GM12878 (cell line): ENCODE data around the gene SUB1. TPM values are rescaled to one million over a fixed set of nuclear protein-coding genes. Genes with fewer than 3 reads are reported as not detected.
A peak's percentile ranks its signal among the peaks of the same experiment; 100 is the strongest.

Experiments
- ATAC-seq: fragments of 200-7000 bp; cut with Tn5 transposase; 3 replicates; pipeline ENCODE4 v1.9.1; 2020; ENCODE audit warnings: mild to moderate bottlenecking, moderate library complexity
- BruUV-seq: library from RNA; stranded (reverse); fragments of 400-500 nt; replicated peaks from 2 replicates; lab custom pipeline; 2021; lab: Mats Ljungman, UMichigan
- CTCF ChIA-PET: fragments of 300-600 bp; sonication (Branson Sonifier 250); formaldehyde crosslinking; extraction: SDS; loops from one replicate; lab custom pipeline; 2021; ENCODE audit warnings: inconsistent platforms; lab: Yijun Ruan, JAX
- POLR2A ChIA-PET: fragments of 350-600 bp; formaldehyde crosslinking; extraction: SDS; loops from one replicate; lab custom pipeline; 2021; ENCODE audit warnings: inconsistent platforms; lab: Charles Lee
- RAD21 ChIA-PET: fragments of 300-600 bp; sonication (Branson Sonifier 250); formaldehyde crosslinking; loops from one replicate; lab custom pipeline; 2023; ENCODE audit warnings: antibody characterized with exemption; ENCODE audit not compliant: unreplicated experiment; lab: Charles Lee
- SMC1A ChIA-PET: fragments of 300-600 bp; sonication (Branson Sonifier 250); formaldehyde crosslinking; loops from one replicate; lab custom pipeline; 2023; ENCODE audit not compliant: unreplicated experiment, uncharacterized antibody; lab: Charles Lee
- DNase-seq: peaks from one replicate; pipeline ENCODE4 v3.0.0-alpha.2; 2011; ENCODE audit warnings: low read depth, low spot score
- FAIRE-seq: peaks from 3 replicates; lab custom pipeline; 2011; peaks lifted over from hg19 to GRCh38; lab: Jason Lieb, UNC
- H2AFZ ChIP-seq: 2 replicates; pipeline ENCODE4 v1.6.0; 2011; ENCODE audit warnings: low read depth, low read length, control low read depth; ENCODE audit not compliant: control insufficient read depth
- H3K27ac ChIP-seq: 2 replicates; pipeline ENCODE4 v1.5.1; 2011; ENCODE audit warnings: control low read depth; ENCODE audit not compliant: control insufficient read depth, insufficient read depth
- H3K27me3 ChIP-seq, 2 experiments: replicated peaks in 1 of 2; 2 replicates each; pipeline versions ENCODE4 v1.6.0 to v1.6.1; 2011; ENCODE audit warnings: low read length in 1 of 2; ENCODE audit not compliant: control insufficient read depth in 2 of 2, insufficient read depth in 2 of 2
- H3K36me3 ChIP-seq, 2 experiments: 2 replicates each; pipeline ENCODE4 v1.5.1; 2011; ENCODE audit warnings: low read length in 1 of 2; ENCODE audit not compliant: control insufficient read depth in 2 of 2, insufficient read depth in 2 of 2
- H3K4me1 ChIP-seq: 2 replicates; pipeline ENCODE4 v1.6.1; 2011; ENCODE audit warnings: mild to moderate bottlenecking, low read length, moderate library complexity, mixed read lengths; ENCODE audit not compliant: control insufficient read depth, insufficient read depth
- H3K4me2 ChIP-seq: 2 replicates; pipeline ENCODE4 v1.6.0; 2011; ENCODE audit warnings: control low read depth; ENCODE audit not compliant: control insufficient read depth, insufficient read depth
- H3K4me3 ChIP-seq: fragments of 200-600 bp; sonication (generic); 2 replicates; pipeline ENCODE4 v1.5.1; 2016
- H3K79me2 ChIP-seq: 2 replicates; pipeline ENCODE4 v1.6.0; 2011; ENCODE audit warnings: low read length; ENCODE audit not compliant: control insufficient read depth, insufficient read depth
- H3K9ac ChIP-seq: 2 replicates; pipeline ENCODE4 v1.8.0; 2011; ENCODE audit warnings: low read length, control low read depth, mixed read lengths; ENCODE audit not compliant: control insufficient read depth, insufficient read depth
- H3K9me3 ChIP-seq: replicated peaks from 3 replicates; pipeline ENCODE4 v1.5.1; 2011; ENCODE audit warnings: mild to moderate bottlenecking, low read length; ENCODE audit not compliant: control insufficient read depth, insufficient read depth
- H4K20me1 ChIP-seq: 2 replicates; pipeline ENCODE4 v1.6.0; 2011; ENCODE audit not compliant: control insufficient read depth, insufficient read depth
- BMI1 ChIP-seq: fragments of 450-650 bp; IDR thresholded peaks from 2 replicates; pipeline ENCODE4 v1.6.1; 2016; ENCODE audit warnings: mild to moderate bottlenecking, moderate library complexity, borderline replicate concordance
- RAD21 ChIP-seq: IDR thresholded peaks from 2 replicates; pipeline ENCODE4 v1.6.1; 2011; ENCODE audit warnings: mild to moderate bottlenecking, low read depth, low read length, moderate library complexity; ENCODE audit not compliant: insufficient read depth
- SRF ChIP-seq, 2 experiments: IDR thresholded peaks; 2 replicates each; pipeline ENCODE4 v1.6.1; 2011; ENCODE audit warnings: low read depth in 2 of 2, low read length in 2 of 2, mild to moderate bottlenecking in 1 of 2, moderate library complexity in 1 of 2
- WGBS: methylation state at CpG from one replicate; pipeline ENCODE4 v1.1.6; 2016; ENCODE audit warnings: low lambda C conversion rate; ENCODE audit not compliant: insufficient replicate concordance, insufficient coverage; ENCODE audit errors: missing lambda C conversion rate; 5-methylcytosine and 5-hydroxymethylcytosine counted together
- in situ Hi-C: fragments of 300-500 bp; cut with MboI; formaldehyde crosslinking; loops from 9 replicates; pipeline ENCODE4 v1.14.3; 2018; ENCODE audit warnings: mixed read lengths
- intact Hi-C: fragments of 100-400 bp; cut with micrococcal nuclease; formaldehyde crosslinking; loops from one replicate; pipeline ENCODE4 v1.14.2; 2022; ENCODE audit not compliant: unreplicated experiment
- polyA plus RNA-seq, 11 experiments: library from polyadenylated mRNA; depleted of rRNA in 4 of 11; unstranded in 6 of 11; stranded (reverse) in 5 of 11; fragments of >200 nt; fragmentation: Nextera tagmentation in 4 of 11; fragmentation: Illumina TruSeq in 1 of 11; extraction: Ambion mirVana in 4 of 11; extraction: Trizol in 1 of 11; gene quantifications; 1 replicate in 1 of 11; 2 replicates in 10 of 11; pipeline versions ENCODE4 v1.2.1 to v1.2.3, GENCODE V29; 2011 to 2016; ENCODE audit warnings: inconsistent platforms in 2 of 11, missing spikeins in 2 of 11, low read depth in 1 of 11
- total RNA-seq, 4 experiments: library from RNA; depleted of rRNA in 3 of 4; stranded (reverse); fragments of >200 nt in 3 of 4; fragmentation: Illumina TruSeq in 1 of 4; extraction: Trizol in 1 of 4; gene quantifications; 2 replicates each; pipeline versions ENCODE4 v1.2.1 to v1.2.3, GENCODE V29; 2013 to 2021
- TF ChIP-seq, protein P1 (sequence below): fragments of 150-350 bp; IDR thresholded peaks from 2 replicates; pipeline ENCODE4 v1.6.1; 2014; ENCODE audit warnings: mild to moderate bottlenecking, low read depth, low read length
- TF ChIP-seq, protein P2 (sequence below): fragments of 450-650 bp; IDR thresholded peaks from 2 replicates; pipeline ENCODE4 v1.6.1; 2017; ENCODE audit warnings: mild to moderate bottlenecking

Gene SUB1
- total and polyA plus RNA-seq, 10 of the 15 experiments (the other 5 are each of a cell fraction or from before 2014, with no cell fraction given), result 468 to 2,785 (median 1,145) TPM

DNA sequence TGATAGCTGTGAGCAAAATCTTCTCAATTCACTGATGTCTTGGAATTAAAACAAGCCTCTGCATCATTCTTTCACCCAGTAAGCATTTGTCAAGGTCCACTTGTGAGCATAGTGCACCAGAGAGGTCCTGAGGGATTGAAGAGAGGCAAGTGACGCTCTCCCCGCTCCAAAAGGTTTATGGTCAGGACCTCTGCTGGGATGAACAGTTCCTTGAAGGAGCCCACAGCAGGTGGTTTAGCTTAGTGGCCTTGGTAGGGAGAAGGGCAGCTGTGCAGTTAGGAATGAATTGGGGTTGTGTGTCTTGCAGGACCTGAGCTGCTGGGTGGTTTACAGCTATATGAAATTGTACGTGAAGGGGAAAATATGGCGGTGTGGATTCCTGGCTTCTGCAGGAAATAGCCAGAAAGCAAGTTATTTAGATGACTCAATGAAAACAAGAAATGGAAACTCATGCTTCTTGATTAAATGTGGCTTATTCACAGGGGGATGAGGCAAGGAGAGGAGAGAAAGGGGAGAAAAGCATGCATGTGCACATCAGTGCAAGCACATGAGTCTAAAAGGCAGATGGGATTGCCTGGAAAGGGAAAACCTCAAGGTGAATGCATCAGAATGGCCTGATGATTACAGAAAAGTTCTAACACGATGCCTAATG, 42.0 kb downstream of the SUB1 start (continued):
- TF ChIP-seq, protein P1, sequence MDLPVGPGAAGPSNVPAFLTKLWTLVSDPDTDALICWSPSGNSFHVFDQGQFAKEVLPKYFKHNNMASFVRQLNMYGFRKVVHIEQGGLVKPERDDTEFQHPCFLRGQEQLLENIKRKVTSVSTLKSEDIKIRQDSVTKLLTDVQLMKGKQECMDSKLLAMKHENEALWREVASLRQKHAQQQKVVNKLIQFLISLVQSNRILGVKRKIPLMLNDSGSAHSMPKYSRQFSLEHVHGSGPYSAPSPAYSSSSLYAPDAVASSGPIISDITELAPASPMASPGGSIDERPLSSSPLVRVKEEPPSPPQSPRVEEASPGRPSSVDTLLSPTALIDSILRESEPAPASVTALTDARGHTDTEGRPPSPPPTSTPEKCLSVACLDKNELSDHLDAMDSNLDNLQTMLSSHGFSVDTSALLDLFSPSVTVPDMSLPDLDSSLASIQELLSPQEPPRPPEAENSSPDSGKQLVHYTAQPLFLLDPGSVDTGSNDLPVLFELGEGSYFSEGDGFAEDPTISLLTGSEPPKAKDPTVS, result no peak
- TF ChIP-seq BMI1, result no peak
- TF ChIP-seq, protein P2, sequence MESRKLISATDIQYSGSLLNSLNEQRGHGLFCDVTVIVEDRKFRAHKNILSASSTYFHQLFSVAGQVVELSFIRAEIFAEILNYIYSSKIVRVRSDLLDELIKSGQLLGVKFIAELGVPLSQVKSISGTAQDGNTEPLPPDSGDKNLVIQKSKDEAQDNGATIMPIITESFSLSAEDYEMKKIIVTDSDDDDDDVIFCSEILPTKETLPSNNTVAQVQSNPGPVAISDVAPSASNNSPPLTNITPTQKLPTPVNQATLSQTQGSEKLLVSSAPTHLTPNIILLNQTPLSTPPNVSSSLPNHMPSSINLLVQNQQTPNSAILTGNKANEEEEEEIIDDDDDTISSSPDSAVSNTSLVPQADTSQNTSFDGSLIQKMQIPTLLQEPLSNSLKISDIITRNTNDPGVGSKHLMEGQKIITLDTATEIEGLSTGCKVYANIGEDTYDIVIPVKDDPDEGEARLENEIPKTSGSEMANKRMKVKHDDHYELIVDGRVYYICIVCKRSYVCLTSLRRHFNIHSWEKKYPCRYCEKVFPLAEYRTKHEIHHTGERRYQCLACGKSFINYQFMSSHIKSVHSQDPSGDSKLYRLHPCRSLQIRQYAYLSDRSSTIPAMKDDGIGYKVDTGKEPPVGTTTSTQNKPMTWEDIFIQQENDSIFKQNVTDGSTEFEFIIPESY, result no peak

DNA sequence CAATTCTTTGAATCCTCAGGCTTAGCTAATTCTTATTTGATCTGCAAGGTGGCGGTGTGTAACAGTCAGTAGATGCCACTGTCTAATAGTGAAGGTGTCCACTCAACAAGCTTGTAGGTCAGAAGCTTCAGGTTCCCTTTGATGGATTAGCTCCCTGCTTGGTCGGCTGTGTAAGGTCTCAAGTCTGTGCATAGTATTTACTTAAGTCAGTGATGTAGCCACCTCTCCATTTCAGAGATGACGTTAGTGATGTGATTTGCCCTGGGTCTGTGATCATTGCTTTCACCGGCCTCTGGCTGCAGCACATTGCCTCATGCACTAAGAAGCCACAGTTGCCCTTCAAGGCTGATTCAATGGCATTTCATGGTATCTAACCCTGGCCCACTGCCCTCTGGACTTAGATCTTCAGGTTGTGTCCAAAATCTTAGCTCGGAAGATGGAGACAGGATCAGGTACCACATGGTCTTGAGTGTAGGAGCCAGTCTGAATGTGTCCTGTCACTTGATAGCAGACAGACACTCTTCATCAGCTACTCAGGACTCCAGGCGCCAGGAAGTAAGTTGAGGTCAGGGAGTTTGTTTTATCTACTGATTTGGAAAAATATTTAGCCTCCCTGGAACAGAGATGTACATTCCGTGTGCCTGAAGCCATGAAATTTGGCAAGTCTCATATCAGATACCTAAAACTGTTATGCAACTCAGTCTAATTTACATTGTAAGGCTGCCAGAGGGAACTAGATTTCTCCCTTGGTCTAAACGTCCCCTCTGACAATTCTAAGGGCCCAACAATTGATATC, 42.9 kb downstream of the SUB1 start:
- 0 out of 2 replicates have a peak, but pooled peaks have one; percentile 3 for TF ChIP-seq RAD21
- TF ChIP-seq SRF (IDR thresholded peaks at IDR 0.05; ENCODE audit: low read depth in 2 of 2, low read length in 2 of 2), result no peak
- no peak overlapping the region for H3K4me3 ChIP-seq
- H4K20me1 ChIP-seq, result no peaks in the 10 kb centered on the region
- no TSS peak for BruUV-seq
- no peaks in the 10 kb centered on the region for H3K27me3 ChIP-seq
- no peak overlapping the region for H2AFZ ChIP-seq
- FAIRE-seq (no peak), DNase-seq (no peak), ATAC-seq (no peak)
- no peak overlapping the region for H3K4me2 ChIP-seq
- RAD21 ChIA-PET, result no interaction called here
- no peaks in the 10 kb centered on the region for H3K9me3 ChIP-seq
- CTCF ChIA-PET, result interaction anchor here (0.6 kb wide), 1 partner anchor 79 kb away, joined by 3 read pairs; no protein-coding TSS in a partner anchor
- intact Hi-C loops (no loop called here), in situ Hi-C loops (no loop called here)
- no peak overlapping the region for H3K27ac ChIP-seq
- H3K9ac ChIP-seq, result no peak overlapping the region
- no peaks in the 10 kb centered on the region for H3K36me3 ChIP-seq
- no peaks in the 10 kb centered on the region for H3K4me1 ChIP-seq
- POLR2A ChIA-PET, result no interaction called here
- WGBS, result 28% methylated on average over 8 of the region's 8 CpGs
- no peaks in the 10 kb centered on the region for H3K79me2 ChIP-seq
- SMC1A ChIA-PET, result interaction anchor here (0.5 to 2.3 kb wide), 2 partner anchors 139 to 331 kb away, joined by 3 to 12 read pairs; no protein-coding TSS in a partner anchor
